Measurements from ENCODE around the gene C6orf52.
"Not testable (repeated sequence)": the region's sequence is repeated elsewhere in the genome, so short reads cannot be mapped to it uniquely, and the experiment has no call there.

- not testable (repeated sequence) for TF ChIP-seq CTCF (IDR thresholded peaks at IDR 0.05; ENCODE audit: low read depth, low read length, missing input control); ATF3 (IDR thresholded peaks at IDR 0.05); RAD21 (IDR thresholded peaks at IDR 0.05); MAX (IDR thresholded peaks at IDR 0.05); EGR1 (IDR thresholded peaks at IDR 0.05; ENCODE audit: low read depth in 2 of 2); JUND (IDR thresholded peaks at IDR 0.05); SP1 (IDR thresholded peaks at IDR 0.05); RXRA (IDR thresholded peaks at IDR 0.05); ZBTB33 (IDR thresholded peaks at IDR 0.05); HNF4A (conservative IDR thresholded peaks at IDR 0.05)
Observed at GRCh38 chr6:10720960-10721849, 26.8 kb upstream of the C6orf52 start.
